PC-9 (cell line): ENCODE data around the gene ABCB9. TPM values are rescaled to one million over a fixed set of nuclear protein-coding genes. Genes with fewer than 3 reads are reported as not detected.

Source experiments
- BruUV-seq: library from RNA; stranded (reverse); fragments of 400-500 nt; replicated peaks from 2 replicates; lab custom pipeline; 2021; lab: Mats Ljungman, UMichigan
- CTCF ChIA-PET: fragments of 300-600 bp; sonication (Branson Sonifier 250); formaldehyde crosslinking; loops from one replicate; lab custom pipeline; 2022; ENCODE audit warnings: antibody characterized with exemption; lab: Charles Lee
- POLR2A ChIA-PET: fragments of 300-600 bp; sonication (Branson Sonifier 250); formaldehyde crosslinking; loops from one replicate; lab custom pipeline; 2022; ENCODE audit warnings: antibody characterized with exemption; ENCODE audit not compliant: unreplicated experiment; lab: Charles Lee
- DNase-seq, 2 experiments: peaks; one replicate each; pipeline versions ENCODE4 v3.0.0 to v3.0.0-alpha.2; 2015 to 2022; ENCODE audit warnings: mixed read lengths in 1 of 2
- H2AFZ ChIP-seq: fragments of 200-600 bp; sonication (generic); 2 replicates; pipeline ENCODE4 v1.8.1; 2017; ENCODE audit warnings: antibody characterized with exemption
- H3F3A ChIP-seq: fragments of 200-600 bp; sonication (generic); 2 replicates; pipeline ENCODE4 v1.8.1; 2017; ENCODE audit warnings: antibody characterized with exemption, mild to moderate bottlenecking, low read depth; ENCODE audit not compliant: insufficient read depth
- H3K27ac ChIP-seq: fragments of 200-600 bp; sonication (generic); 2 replicates; pipeline ENCODE4 v1.6.1; 2016; ENCODE audit warnings: mixed run types
- H3K27me3 ChIP-seq: fragments of 200-600 bp; sonication (generic); 2 replicates; pipeline ENCODE4 v1.6.1; 2016; ENCODE audit warnings: low read depth, mixed run types; ENCODE audit not compliant: insufficient read depth
- H3K36me3 ChIP-seq: fragments of 200-600 bp; sonication (generic); 2 replicates; pipeline ENCODE4 v1.6.1; 2016; ENCODE audit warnings: low read depth, mixed run types
- H3K4me1 ChIP-seq: fragments of 200-600 bp; sonication (generic); replicated peaks from 2 replicates; pipeline ENCODE4 v1.6.1; 2016; ENCODE audit warnings: mixed run types; ENCODE audit not compliant: insufficient read depth
- H3K4me2 ChIP-seq: fragments of 200-600 bp; sonication (generic); 2 replicates; pipeline ENCODE4 v1.6.1; 2017; ENCODE audit warnings: mixed run types
- H3K4me3 ChIP-seq: fragments of 200-600 bp; sonication (generic); 2 replicates; pipeline ENCODE4 v1.6.1; 2016; ENCODE audit warnings: mixed run types
- H3K79me2 ChIP-seq: fragments of 200-600 bp; sonication (generic); 2 replicates; pipeline ENCODE4 v1.6.1; 2017; ENCODE audit warnings: low read depth, mixed run types
- H3K9me2 ChIP-seq: fragments of 200-600 bp; sonication (generic); 2 replicates; pipeline ENCODE4 v1.8.1; 2017; ENCODE audit warnings: mild to moderate bottlenecking; ENCODE audit not compliant: insufficient read depth
- H3K9me3 ChIP-seq: fragments of 200-600 bp; sonication (generic); 2 replicates; pipeline ENCODE4 v1.8.1; 2016; ENCODE audit warnings: low read depth; ENCODE audit not compliant: insufficient read depth
- H4K20me1 ChIP-seq: fragments of 200-600 bp; sonication (generic); 2 replicates; pipeline ENCODE4 v1.8.1; 2017; ENCODE audit not compliant: insufficient read depth
- CTCF ChIP-seq: fragments of 200-600 bp; sonication (generic); conservative IDR thresholded peaks from 2 replicates; pipeline ENCODE4 v1.6.1; 2017; ENCODE audit warnings: mixed run types, antibody characterized with exemption, mild to moderate bottlenecking, moderate library complexity
- EZH2 ChIP-seq: fragments of 200-600 bp; sonication (generic); IDR thresholded peaks from 2 replicates; pipeline ENCODE4 v1.8.0; 2017; ENCODE audit warnings: antibody characterized with exemption, low read depth
- intact Hi-C: fragments of 100-400 bp; cut with micrococcal nuclease; formaldehyde crosslinking; loops from one replicate; pipeline ENCODE4 v1.10.0; 2022; ENCODE audit not compliant: unreplicated experiment
- microRNA-seq: library from miRNA; unstranded; fragments of <30 nt; microRNA quantifications from one replicate; pipeline ENCODE4 v1.2.0, GENCODE V29; 2021; ENCODE audit warnings: borderline number of aligned reads, borderline replicate concordance
- total RNA-seq: library from RNA; stranded (reverse); gene quantifications from 2 replicates; pipeline ENCODE4 v1.2.3, GENCODE V29; 2021

Gene ABCB9
- total RNA-seq, 1 experiment from 2014 or later: 13.0 TPM

GRCh38 chr12:122880668-122881067 is 85.6 kb downstream of the ABCB9 start:
- TF ChIP-seq EZH2 (no peak), CTCF (0 out of 2 replicates have a peak, but pooled peaks have one; percentile 31)
- Histone ChIP-seq H3K36me3 (peaks cover 12% of the 10 kb centered on the region; the same call in 1 of the 2 replicates), H3K79me2 (peaks cover 98% of the 10 kb centered on the region), H3F3A (peaks cover 16% of the 10 kb centered on the region; the same call in 1 of the 2 replicates), H3K9me2 (no peaks in the 10 kb centered on the region), H3K4me2 (no peak overlapping the region), H4K20me1 (peaks cover 63% of the 10 kb centered on the region), H3K9me3 (no peaks in the 10 kb centered on the region), H3K27ac (no peak overlapping the region), H3K27me3 (no peaks in the 10 kb centered on the region), H2AFZ (no peak overlapping the region), H3K4me3 (no peak overlapping the region), H3K4me1 (0 out of 2 replicates have a peak, but pooled peaks cover 14% of the 10 kb centered on the region)
- POLR2A ChIA-PET: no interaction called here
- peak in 1 of 2 experiments; percentile 28 for DNase-seq
- no TSS peak for BruUV-seq
- CTCF ChIA-PET: no interaction called here
- intact Hi-C loops: no loop called here

- no peaks in the 10 kb centered on the region for H3K27me3 ChIP-seq
- 0 out of 2 replicates have a peak, but pooled peaks cover 12% of the 10 kb centered on the region for H3K4me1 ChIP-seq
- H3K9me3 ChIP-seq: no peaks in the 10 kb centered on the region
- no TSS peak for BruUV-seq
- H2AFZ ChIP-seq: no peak overlapping the region
- no peak overlapping the region for H3K27ac ChIP-seq
- no peak overlapping the region for H3K4me2 ChIP-seq
- peaks cover 12% of the 10 kb centered on the region; the same call in 1 of the 2 replicates for H3K36me3 ChIP-seq
- no peak overlapping the region for H3K4me3 ChIP-seq
- no peak for TF ChIP-seq EZH2
- no peak for TF ChIP-seq CTCF
- H3F3A ChIP-seq: peaks cover 16% of the 10 kb centered on the region; the same call in 1 of the 2 replicates
- DNase-seq: no peak
- ChIA-PET POLR2A (no interaction called here), CTCF (no interaction called here)
- peaks cover 67% of the 10 kb centered on the region for H4K20me1 ChIP-seq
- intact Hi-C loops: no loop called here
- H3K9me2 ChIP-seq: no peaks in the 10 kb centered on the region
- peaks cover 100% of the 10 kb centered on the region for H3K79me2 ChIP-seq
Measured at GRCh38 chr12:122880155-122880667, 86.1 kb downstream of the ABCB9 start.

Small RNA genes within 50 kb of the gene (microRNA-seq; reads per million reads assigned to microRNA genes)
- not detected for gene MIR4304

Other genes starting within 250 kb of the ABCB9 start
- gene HCAR3, start 249.7 kb downstream of the ABCB9 start, total RNA-seq: 0.38 and 0.44 TPM in 2 replicates
- 4.2 and 5.2 TPM in 2 replicates for gene HCAR1, start 235.6 kb downstream of the ABCB9 start, total RNA-seq
- gene DENR, start 213.6 kb downstream of the ABCB9 start, total RNA-seq: 53.0 and 66.6 TPM in 2 replicates
- 0.41 and 0.58 TPM in 2 replicates for gene CCDC62, start 191.9 kb downstream of the ABCB9 start, total RNA-seq
- gene HIP1R, start 131.0 kb downstream of the ABCB9 start, total RNA-seq: 33.1 and 47.4 TPM in 2 replicates
- 51.4 and 53.5 TPM in 2 replicates for gene VPS37B, start 70.3 kb downstream of the ABCB9 start, total RNA-seq
- gene OGFOD2, start 8.8 kb upstream of the ABCB9 start, total RNA-seq: 33.5 and 36.1 TPM in 2 replicates
- gene ARL6IP4, start 14.2 kb upstream of the ABCB9 start, total RNA-seq: 162 and 191 TPM in 2 replicates
- gene PITPNM2, start 184.6 kb upstream of the ABCB9 start, total RNA-seq: 16.6 and 21.6 TPM in 2 replicates